Caco-2 (cell line): ENCODE results near the gene CD3D. TPM values are rescaled to one million over a fixed set of nuclear protein-coding genes. Genes with fewer than 3 reads are reported as not detected.

Source experiments
- Bru-seq: library from RNA; stranded (reverse); fragments of 400-500 nt; gene quantifications from one replicate; lab custom pipeline; 2021; lab: Mats Ljungman, UMichigan
- BruChase-seq, 2 experiments: library from RNA; stranded (reverse); fragments of 400-500 nt; gene quantifications; one replicate each; lab custom pipeline; 2021; lab: Mats Ljungman, UMichigan
- BruUV-seq: library from RNA; stranded (reverse); fragments of 400-500 nt; replicated peaks from 2 replicates; lab custom pipeline; 2021; lab: Mats Ljungman, UMichigan
- CTCF ChIA-PET: fragments of 300-600 bp; sonication (Branson Sonifier 250); formaldehyde crosslinking; loops from one replicate; lab custom pipeline; 2022; ENCODE audit warnings: antibody characterized with exemption; lab: Charles Lee
- POLR2A ChIA-PET: fragments of 300-600 bp; sonication (Branson Sonifier 250); formaldehyde crosslinking; loops from one replicate; lab custom pipeline; 2022; ENCODE audit warnings: antibody characterized with exemption; lab: Charles Lee
- DNase-seq, 2 experiments: peaks; one replicate each; pipeline versions ENCODE4 v3.0.0 to v3.0.0-alpha.2; 2020 to 2022
- H3K27me3 ChIP-seq: replicated peaks from 2 replicates; pipeline ENCODE4 v1.6.0; 2011; ENCODE audit warnings: low read length; ENCODE audit not compliant: control insufficient read depth, insufficient read depth
- H3K36me3 ChIP-seq: 2 replicates; pipeline ENCODE4 v1.5.1; 2011; ENCODE audit warnings: low read length; ENCODE audit not compliant: control insufficient read depth, insufficient read depth
- H3K4me1 ChIP-seq: fragments of 250-450 bp; sonication (Bioruptor Pico); 2 replicates; pipeline ENCODE4 v1.5.1; 2020; ENCODE audit warnings: mild to moderate bottlenecking
- H3K4me3 ChIP-seq: 2 replicates; pipeline ENCODE4 v1.5.1; 2011; ENCODE audit warnings: low read depth, mild to moderate bottlenecking, control low read depth, low read length
- H3K9me3 ChIP-seq: fragments of 250-450 bp; sonication (Bioruptor Pico); 2 replicates; pipeline ENCODE4 v1.5.1; 2020; ENCODE audit warnings: mild to moderate bottlenecking, moderate library complexity
- H3K27ac Mint-ChIP-seq: one replicate; pipeline ENCODE4 v1.8.0; 2022; ENCODE audit warnings: mixed read lengths; ENCODE audit not compliant: unreplicated experiment
- H3K27me3 Mint-ChIP-seq: one replicate; pipeline ENCODE4 v1.8.0; 2022; ENCODE audit warnings: mixed read lengths; ENCODE audit not compliant: insufficient read depth, unreplicated experiment
- H3K36me3 Mint-ChIP-seq: one replicate; pipeline ENCODE4 v1.8.0; 2022; ENCODE audit warnings: mild to moderate bottlenecking, mixed read lengths; ENCODE audit not compliant: insufficient read depth, unreplicated experiment
- H3K4me1 Mint-ChIP-seq: one replicate; pipeline ENCODE4 v1.8.0; 2022; ENCODE audit warnings: low read depth, mixed read lengths; ENCODE audit not compliant: unreplicated experiment
- H3K4me3 Mint-ChIP-seq: one replicate; pipeline ENCODE4 v1.8.0; 2022; ENCODE audit warnings: mild to moderate bottlenecking, moderate library complexity, mixed read lengths; ENCODE audit not compliant: unreplicated experiment
- H3K9me3 Mint-ChIP-seq: one replicate; pipeline ENCODE4 v1.8.0; 2022; ENCODE audit warnings: mixed read lengths; ENCODE audit not compliant: unreplicated experiment
- intact Hi-C: fragments of 100-400 bp; cut with micrococcal nuclease; formaldehyde crosslinking; loops from one replicate; pipeline ENCODE4 v1.10.0; 2022; ENCODE audit not compliant: unreplicated experiment
- long read RNA-seq: library from polyadenylated mRNA; stranded (forward); transcript quantifications from one replicate; pipeline ENCODE4 v2.0.0, GENCODE V29; 2022
- total RNA-seq: library from RNA; stranded (reverse); gene quantifications from 2 replicates; pipeline ENCODE4 v1.2.3, GENCODE V29; 2022
- TF ChIP-seq, protein P1 (sequence below), 2 experiments: fragments of 200-600 bp in 1 of 2; IDR thresholded peaks; 1 replicate in 1 of 2; 2 replicates in 1 of 2; pipeline versions ENCODE4 v1.5.1 to v1.8.0; 2011 to 2022; ENCODE audit warnings: antibody characterized with exemption in 1 of 2, control low read depth in 1 of 2, inconsistent platforms in 1 of 2, low read depth in 1 of 2, low read length in 1 of 2, mild to moderate bottlenecking in 1 of 2, moderate library complexity in 1 of 2; ENCODE audit not compliant: insufficient read depth in 1 of 2, severe bottlenecking in 1 of 2, unreplicated experiment in 1 of 2

Gene CD3D
- total RNA-seq = not detected in 2 replicates
- Bru-seq, nascent RNA = percentile 13 among the genes with signal in this experiment
- BruChase-seq, experiment 1, labeled RNA remaining after a 2-hour chase = percentile 14 among the genes with signal in this experiment
- not detected for BruChase-seq, experiment 2, labeled RNA remaining after a 6-hour chase
- long read RNA-seq, partial matches to known transcripts = 0 of 1 reads
- long read RNA-seq, other reads (novel, unspliced or antisense) = 0 of 1 reads

DNA sequence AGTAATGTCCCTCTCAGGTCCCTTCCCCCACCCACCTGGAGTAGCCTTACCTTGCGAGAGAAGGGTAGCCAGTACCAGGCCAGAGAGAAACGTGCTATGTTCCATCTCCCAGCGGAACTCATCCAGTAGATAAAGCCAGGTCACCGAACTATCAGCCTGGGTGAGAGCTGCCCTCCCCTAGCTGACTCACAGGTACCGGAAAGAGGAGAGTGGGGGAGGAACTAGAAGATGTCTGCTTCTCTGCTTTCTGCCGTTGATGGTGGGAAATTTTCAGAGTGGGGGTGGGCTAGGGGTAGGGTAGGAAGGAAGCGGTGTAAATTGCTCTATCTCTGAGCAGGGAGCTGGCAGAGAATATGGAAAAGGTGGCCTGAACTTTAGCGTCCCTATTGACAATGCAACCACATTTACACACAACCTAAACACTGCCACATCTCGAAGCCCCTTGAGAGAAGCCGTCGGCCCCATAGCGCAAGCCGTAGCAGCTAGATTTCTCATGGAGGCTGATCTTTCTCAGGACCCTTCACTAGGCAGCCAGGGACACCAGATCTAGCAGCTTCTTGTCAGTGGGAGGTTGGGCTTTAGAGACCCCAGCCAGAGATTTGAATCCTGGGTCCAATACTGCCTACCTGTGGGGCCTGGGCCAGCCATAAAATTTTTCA, at the start of gene CD3D:
Gene CD3D, minus strand, starts transcription at position 203 of the 659 bp plus-strand sequence. Its CDS starts 98 bp downstream, at position 105.
- intact Hi-C loops = no loop called here
- Histone ChIP-seq H3K4me3 (no peak within 1 kb of the TSS), H3K36me3 (no peaks in the 10 kb centered on the region), H3K9me3 (no peaks in the 10 kb centered on the region), H3K4me1 (peaks cover 15% of the 10 kb centered on the region), H3K27me3 (no peaks in the 10 kb centered on the region)
- Mint-ChIP-seq H3K9me3 (peaks cover 15% of the 10 kb centered on the region), H3K27ac (no peak within 1 kb of the TSS), H3K4me3 (no peak within 1 kb of the TSS), H3K4me1 (peaks cover 7% of the 10 kb centered on the region), H3K36me3 (peaks cover 6% of the 10 kb centered on the region), H3K27me3 (no peaks in the 10 kb centered on the region)
- BruUV-seq = no TSS peak
- TF ChIP-seq, protein P1, sequence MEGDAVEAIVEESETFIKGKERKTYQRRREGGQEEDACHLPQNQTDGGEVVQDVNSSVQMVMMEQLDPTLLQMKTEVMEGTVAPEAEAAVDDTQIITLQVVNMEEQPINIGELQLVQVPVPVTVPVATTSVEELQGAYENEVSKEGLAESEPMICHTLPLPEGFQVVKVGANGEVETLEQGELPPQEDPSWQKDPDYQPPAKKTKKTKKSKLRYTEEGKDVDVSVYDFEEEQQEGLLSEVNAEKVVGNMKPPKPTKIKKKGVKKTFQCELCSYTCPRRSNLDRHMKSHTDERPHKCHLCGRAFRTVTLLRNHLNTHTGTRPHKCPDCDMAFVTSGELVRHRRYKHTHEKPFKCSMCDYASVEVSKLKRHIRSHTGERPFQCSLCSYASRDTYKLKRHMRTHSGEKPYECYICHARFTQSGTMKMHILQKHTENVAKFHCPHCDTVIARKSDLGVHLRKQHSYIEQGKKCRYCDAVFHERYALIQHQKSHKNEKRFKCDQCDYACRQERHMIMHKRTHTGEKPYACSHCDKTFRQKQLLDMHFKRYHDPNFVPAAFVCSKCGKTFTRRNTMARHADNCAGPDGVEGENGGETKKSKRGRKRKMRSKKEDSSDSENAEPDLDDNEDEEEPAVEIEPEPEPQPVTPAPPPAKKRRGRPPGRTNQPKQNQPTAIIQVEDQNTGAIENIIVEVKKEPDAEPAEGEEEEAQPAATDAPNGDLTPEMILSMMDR (IDR thresholded peaks at IDR 0.05; ENCODE audit: insufficient read depth in 1 of 2, low read depth in 1 of 2, low read length in 1 of 2, severe bottlenecking in 1 of 2, unreplicated experiment in 1 of 2) = no peak
- ChIA-PET CTCF (interaction anchor here (0.7 kb wide), 1 partner anchor 75 kb away, joined by 4 read pairs; no protein-coding TSS in a partner anchor), POLR2A (interaction anchor here (0.5 to 0.7 kb wide), 2 partner anchors 196 to 227 kb away, joined by 3 to 5 read pairs; no protein-coding TSS in a partner anchor)
- no peak for DNase-seq

DNA sequence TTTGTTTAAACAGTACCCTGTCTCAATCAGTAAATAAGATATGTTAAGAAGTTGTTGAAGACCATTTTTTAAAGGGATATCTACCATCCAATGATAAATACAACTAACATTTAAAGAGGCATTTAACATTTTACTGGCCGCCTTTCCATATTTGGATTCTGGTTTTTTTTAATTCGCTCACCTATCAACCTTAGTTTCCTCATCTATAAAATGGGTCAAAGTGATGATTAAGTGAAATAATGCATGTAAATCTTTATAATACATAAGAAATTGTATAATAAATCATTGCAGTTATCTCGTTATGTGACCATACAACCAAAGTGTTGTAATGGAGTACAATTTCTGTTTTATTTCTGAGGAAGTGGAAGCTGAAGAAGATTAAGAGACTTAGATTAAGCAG, 41.2 kb upstream of the CD3D start:
- CTCF ChIA-PET = no interaction called here
- BruUV-seq = no TSS peak
- Mint-ChIP-seq H3K4me1 (peaks cover 4% of the 10 kb centered on the region), H3K27me3 (no peaks in the 10 kb centered on the region), H3K27ac (no peak overlapping the region), H3K9me3 (no peaks in the 10 kb centered on the region), H3K36me3 (peaks cover 84% of the 10 kb centered on the region), H3K4me3 (no peak overlapping the region)
- H3K4me1 ChIP-seq = no peaks in the 10 kb centered on the region; the same call in 1 of the 2 replicates
- TF ChIP-seq, protein P1 (IDR thresholded peaks at IDR 0.05; ENCODE audit: insufficient read depth in 1 of 2, low read depth in 1 of 2, low read length in 1 of 2, severe bottlenecking in 1 of 2, unreplicated experiment in 1 of 2) = no peak
- no peaks in the 10 kb centered on the region for H3K27me3 ChIP-seq
- intact Hi-C loops = no loop called here
- POLR2A ChIA-PET = no interaction called here
- DNase-seq = no peak
- no peak overlapping the region for H3K4me3 ChIP-seq
- peaks cover 19% of the 10 kb centered on the region for H3K36me3 ChIP-seq
- no peaks in the 10 kb centered on the region for H3K9me3 ChIP-seq

- no peaks in the 10 kb centered on the region; the same call in 1 of the 2 replicates for H3K4me1 ChIP-seq
- H3K36me3 ChIP-seq = peaks cover 16% of the 10 kb centered on the region
- peaks cover 84% of the 10 kb centered on the region for H3K36me3 Mint-ChIP-seq
- POLR2A ChIA-PET = no interaction called here
- DNase-seq = no peak
- H3K9me3 Mint-ChIP-seq = no peaks in the 10 kb centered on the region
- intact Hi-C loops = no loop called here
- no TSS peak for BruUV-seq
- TF ChIP-seq, protein P1 (IDR thresholded peaks at IDR 0.05; ENCODE audit: insufficient read depth in 1 of 2, low read depth in 1 of 2, low read length in 1 of 2, severe bottlenecking in 1 of 2, unreplicated experiment in 1 of 2) = no peak
- peaks cover 4% of the 10 kb centered on the region for H3K4me1 Mint-ChIP-seq
- H3K27ac Mint-ChIP-seq = no peak overlapping the region
- no peaks in the 10 kb centered on the region for H3K27me3 Mint-ChIP-seq
- H3K9me3 ChIP-seq = no peaks in the 10 kb centered on the region
- no peak overlapping the region for H3K4me3 ChIP-seq
- no peaks in the 10 kb centered on the region for H3K27me3 ChIP-seq
- CTCF ChIA-PET = no interaction called here
- H3K4me3 Mint-ChIP-seq = no peak overlapping the region
These were observed 40.4 kb upstream of the CD3D start for GRCh38 chr11:118382954-118383353.
